HG03342 (cell line): ENCODE results near the gene GRK2.
A peak's percentile ranks its signal among the peaks of the same experiment; 100 is the strongest.

Experiments
- ATAC-seq: cut with Tn5 transposase; IDR thresholded peaks from one replicate; pipeline ENCODE4 v1.9.1; 2021; ENCODE audit warnings: mild to moderate bottlenecking, moderate library complexity; ENCODE audit not compliant: unreplicated experiment

Gene GRK2

GRCh38 chr11:67269401-67270255 is 3.4 kb downstream of the GRK2 start:
- ATAC-seq, result no peak

GRCh38 chr11:67270256-67271204 is 4.3 kb downstream of the GRK2 start:
- no peak for ATAC-seq

GRCh38 chr11:67271205-67271540 is 4.9 kb downstream of the GRK2 start:
- ATAC-seq, result no peak

GRCh38 chr11:67271541-67272284 is 5.4 kb downstream of the GRK2 start:
- no peak for ATAC-seq

- no peak for ATAC-seq
These were observed 6.3 kb downstream of the GRK2 start for GRCh38 chr11:67272327-67273259.

GRCh38 chr11:67273260-67273990 is 7.2 kb downstream of the GRK2 start:
- no peak for ATAC-seq

- ATAC-seq, result no peak
These were observed 8.7 kb downstream of the GRK2 start for GRCh38 chr11:67274768-67275605.

GRCh38 chr11:67275606-67276409 is 9.5 kb downstream of the GRK2 start:
- ATAC-seq, result no peak

- ATAC-seq, result peak; percentile 9
These were observed 10.5 kb downstream of the GRK2 start for GRCh38 chr11:67276781-67277230.

- peak; percentile 75 for ATAC-seq
These were observed 11.1 kb downstream of the GRK2 start for GRCh38 chr11:67277231-67277961.

GRCh38 chr11:67278135-67278938 is 12.1 kb downstream of the GRK2 start:
- no peak for ATAC-seq

- ATAC-seq, result no peak
These were observed 12.8 kb downstream of the GRK2 start for GRCh38 chr11:67278939-67279588.

- ATAC-seq, result no peak
These were observed 13.5 kb downstream of the GRK2 start for GRCh38 chr11:67279589-67280340.

GRCh38 chr11:67280341-67280787 is 14.1 kb downstream of the GRK2 start:
- no peak for ATAC-seq
